H1 (cell line): ENCODE measurements around the gene C9orf50. TPM values are rescaled to one million over a fixed set of nuclear protein-coding genes. Genes with fewer than 3 reads are reported as not detected.

Experiments used
- CTCF ChIA-PET: fragments of 300-600 bp; sonication (Branson Sonifier 250); formaldehyde crosslinking; loops from one replicate; lab custom pipeline; 2021; ENCODE audit not compliant: partially characterized antibody; lab: Charles Lee
- POLR2A ChIA-PET: fragments of 300-600 bp; sonication (Branson Sonifier 250); formaldehyde crosslinking; loops from one replicate; lab custom pipeline; 2021; ENCODE audit warnings: inconsistent platforms; ENCODE audit not compliant: partially characterized antibody; lab: Charles Lee
- DNase-seq, 2 experiments: peaks; one replicate each; pipeline versions ENCODE4 v3.0.0 to v3.0.0-alpha.2; 2010 to 2022; ENCODE audit warnings: low spot score in 2 of 2, low read depth in 1 of 2, mixed read lengths in 1 of 2
- FAIRE-seq: peaks from 2 replicates; lab custom pipeline; 2011; peaks lifted over from hg19 to GRCh38; lab: Jason Lieb, UNC
- H2AFZ ChIP-seq: 2 replicates; pipeline ENCODE4 v1.8.1; 2012; ENCODE audit warnings: low read length, inconsistent platforms
- H2AK5ac ChIP-seq: 2 replicates; pipeline ENCODE4 v1.6.1; 2013; ENCODE audit warnings: low read depth, low read length
- H2BK120ac ChIP-seq: replicated peaks from 2 replicates; pipeline ENCODE3; 2013; ENCODE audit warnings: low read depth, low read length, inconsistent platforms
- H2BK12ac ChIP-seq: 2 replicates; pipeline ENCODE4 v1.6.1; 2013; ENCODE audit warnings: low read depth, low read length
- H2BK15ac ChIP-seq: 2 replicates; pipeline ENCODE4 v1.6.1; 2013; ENCODE audit warnings: low read length
- H2BK20ac ChIP-seq: 2 replicates; pipeline ENCODE4 v1.6.1; 2013; ENCODE audit warnings: low read length
- H2BK5ac ChIP-seq: 2 replicates; pipeline ENCODE4 v1.6.1; 2013; ENCODE audit warnings: low read depth, low read length
- H3K14ac ChIP-seq: 2 replicates; pipeline ENCODE4 v1.6.1; 2013; ENCODE audit warnings: inconsistent platforms; ENCODE audit not compliant: insufficient read length
- H3K18ac ChIP-seq: 2 replicates; pipeline ENCODE4 v1.6.1; 2013; ENCODE audit warnings: low read length; ENCODE audit errors: extremely low read depth
- H3K23ac ChIP-seq: 2 replicates; pipeline ENCODE4 v1.6.1; 2013; ENCODE audit warnings: inconsistent platforms; ENCODE audit not compliant: insufficient read length
- H3K23me2 ChIP-seq: 2 replicates; pipeline ENCODE4 v1.6.1; 2013; ENCODE audit warnings: low read depth, low read length
- H3K27ac ChIP-seq: 2 replicates; pipeline ENCODE4 v1.6.1; 2011; ENCODE audit warnings: low read depth, low read length, inconsistent platforms
- H3K27me3 ChIP-seq, 4 experiments: replicated peaks in 1 of 4; 1 replicate in 1 of 4; 2 replicates in 3 of 4; pipeline versions ENCODE4 v1.6.1 to v1.8.1; 2011 to 2013; ENCODE audit warnings: low read length in 3 of 4, mild to moderate bottlenecking in 3 of 4, inconsistent platforms in 2 of 4, mixed read lengths in 2 of 4, moderate library complexity in 1 of 4; ENCODE audit not compliant: control insufficient read depth in 3 of 4, insufficient read depth in 3 of 4; ENCODE audit errors: extremely low read depth in 1 of 4
- H3K36me3 ChIP-seq, 4 experiments: 2 replicates each; pipeline versions ENCODE4 v1.6.1 to v1.8.1; 2011 to 2013; ENCODE audit warnings: mild to moderate bottlenecking in 4 of 4, low read length in 3 of 4, moderate library complexity in 2 of 4, control low read depth in 1 of 4, inconsistent platforms in 1 of 4; ENCODE audit not compliant: insufficient read depth in 4 of 4, control insufficient read depth in 2 of 4
- H3K4ac ChIP-seq: replicated peaks from 2 replicates; pipeline ENCODE3; 2013; ENCODE audit warnings: low read length, low read depth, mixed read lengths, inconsistent platforms; ENCODE audit not compliant: insufficient read length
- H3K4me1 ChIP-seq, 4 experiments: replicated peaks in 1 of 4; 1 replicate in 1 of 4; 2 replicates in 3 of 4; pipeline versions ENCODE4 v1.6.1 to v1.8.1; 2011 to 2013; ENCODE audit warnings: low read length in 3 of 4, inconsistent platforms in 2 of 4, mixed read lengths in 1 of 4; ENCODE audit not compliant: insufficient read depth in 4 of 4, control insufficient read depth in 3 of 4
- H3K4me2 ChIP-seq, 2 experiments: 2 replicates each; pipeline versions ENCODE4 v1.6.1 to v1.8.1; 2011 to 2013; ENCODE audit warnings: low read depth in 2 of 2, low read length in 2 of 2, control low read depth in 1 of 2, inconsistent platforms in 1 of 2, mild to moderate bottlenecking in 1 of 2; ENCODE audit not compliant: insufficient read depth in 1 of 2
- H3K4me3 ChIP-seq, 4 experiments: fragments of 200-600, 300-600 bp in 1 of 4; sonication (generic), shearing (Covaris generic), sonication (Bioruptor Twin) in 1 of 4; 2 replicates each; pipeline versions ENCODE4 v1.5.1 to v1.8.1; 2011 to 2016; ENCODE audit warnings: low read length in 4 of 4, low read depth in 3 of 4, control low read depth in 2 of 4, inconsistent platforms in 2 of 4, mild to moderate bottlenecking in 2 of 4, mixed read lengths in 1 of 4, moderate library complexity in 1 of 4; ENCODE audit not compliant: insufficient read depth in 2 of 4; ENCODE audit errors: extremely low read depth in 1 of 4
- H3K56ac ChIP-seq: replicated peaks from 2 replicates; pipeline ENCODE3; 2013; ENCODE audit warnings: low read depth, mild to moderate bottlenecking, mixed read lengths, low read length, inconsistent platforms; ENCODE audit not compliant: insufficient read length
- H3K79me1 ChIP-seq: 2 replicates; pipeline ENCODE4 v1.6.1; 2013; ENCODE audit warnings: low read depth, low read length, control low read depth
- H3K79me2 ChIP-seq, 2 experiments: 2 replicates each; pipeline versions ENCODE4 v1.6.1 to v1.8.1; 2012 to 2013; ENCODE audit warnings: low read length in 2 of 2, mild to moderate bottlenecking in 2 of 2, inconsistent platforms in 1 of 2; ENCODE audit not compliant: insufficient read depth in 2 of 2, control insufficient read depth in 1 of 2
- H3K9ac ChIP-seq, 4 experiments: replicated peaks in 1 of 4; 1 replicate in 1 of 4; 2 replicates in 3 of 4; pipeline versions ENCODE4 v1.6.1 to v1.8.1; 2011 to 2013; ENCODE audit warnings: low read depth in 3 of 4, low read length in 3 of 4, control low read depth in 2 of 4, mild to moderate bottlenecking in 2 of 4, moderate library complexity in 2 of 4, inconsistent platforms in 1 of 4; ENCODE audit errors: extremely low read depth in 1 of 4
- H3K9me3 ChIP-seq, 2 experiments: 2 replicates each; pipeline versions ENCODE4 v1.6.1 to v1.8.1; 2012 to 2013; ENCODE audit warnings: mild to moderate bottlenecking in 2 of 2, moderate library complexity in 2 of 2, control low read depth in 1 of 2, inconsistent platforms in 1 of 2, low read depth in 1 of 2, low read length in 1 of 2, mixed read lengths in 1 of 2; ENCODE audit not compliant: insufficient read depth in 2 of 2
- H4K20me1 ChIP-seq, 2 experiments: replicated peaks in 1 of 2; 2 replicates each; pipeline versions ENCODE3 to v1.8.1; 2011 to 2013; ENCODE audit warnings: inconsistent platforms in 2 of 2, low read length in 2 of 2, mild to moderate bottlenecking in 1 of 2; ENCODE audit not compliant: insufficient read depth in 2 of 2, control insufficient read depth in 1 of 2
- H4K5ac ChIP-seq: 2 replicates; pipeline ENCODE4 v1.6.1; 2013; ENCODE audit warnings: low read length, low read depth, mixed read lengths, inconsistent platforms; ENCODE audit not compliant: insufficient read length
- H4K8ac ChIP-seq: 2 replicates; pipeline ENCODE4 v1.8.0; 2013; ENCODE audit warnings: mild to moderate bottlenecking, moderate library complexity, low read length, inconsistent platforms; ENCODE audit not compliant: insufficient read depth; ENCODE audit errors: extremely low read depth
- H4K91ac ChIP-seq: replicated peaks from 2 replicates; pipeline ENCODE3; 2013; ENCODE audit warnings: low read length, mixed read lengths, inconsistent platforms; ENCODE audit not compliant: insufficient read length
- SUZ12 ChIP-seq: fragments of 200-600 bp; sonication (generic); IDR thresholded peaks from 2 replicates; pipeline ENCODE4 v1.6.1; 2012; ENCODE audit warnings: mild to moderate bottlenecking, inconsistent platforms, low read length, moderate library complexity, mixed read lengths
- TCF12 ChIP-seq: IDR thresholded peaks from 2 replicates; pipeline ENCODE4 v1.6.1; 2011; ENCODE audit warnings: low read depth, mild to moderate bottlenecking, low read length
- WGBS, 2 experiments: shearing (Covaris generic) in 1 of 2; methylation state at CpG; one replicate each; pipeline versions ENCODE4 v1.1.6 to v1.1.7; 2013 to 2015; ENCODE audit warnings: low lambda C conversion rate in 2 of 2, mixed read lengths in 2 of 2, inconsistent platforms in 1 of 2, low coverage in 1 of 2, missing lambda C conversion rate in 1 of 2; ENCODE audit not compliant: insufficient replicate concordance in 2 of 2, insufficient coverage in 1 of 2, insufficient read length in 1 of 2; ENCODE audit errors: extremely low coverage in 1 of 2, missing lambda C conversion rate in 1 of 2; 5-methylcytosine and 5-hydroxymethylcytosine counted together
- polyA plus RNA-seq, 7 experiments: library from polyadenylated mRNA; depleted of rRNA in 3 of 7; stranded (reverse) in 5 of 7; unstranded in 2 of 7; fragments of >200 nt in 5 of 7; fragments of 200-250 nt in 2 of 7; gene quantifications; 1 replicate in 5 of 7; 2 replicates in 1 of 7; 4 replicates in 1 of 7; pipeline versions ENCODE4 v1.2.1 to v1.2.3, GENCODE V29; 2011 to 2013; ENCODE audit warnings: missing spikeins in 2 of 7, mixed read lengths in 2 of 7
- total RNA-seq: library from RNA; stranded (reverse); fragmentation: NEBNext Ultra II Directional; extraction: Animal tissue kit (Norgen Biotek cat#: 25700); gene quantifications from 2 replicates; pipeline ENCODE4 v1.2.1, GENCODE V29; 2021

The C9orf50 gene
- total and polyA plus RNA-seq, 2 of the 8 experiments (the other 6 are each of a cell fraction or from before 2014, with no cell fraction given), result not detected

- Histone ChIP-seq H3K79me1 (no peaks in the 10 kb centered on the region), H3K9me3 (no peaks in the 10 kb centered on the region), H3K27me3 (peaks cover 9 to 30% (median 21%) of the 10 kb centered on the region in 4 experiments), H4K8ac (no peak overlapping the region), H3K4me2 (peak overlapping the region; percentile 52 to 72), H4K5ac (no peak overlapping the region), H4K20me1 (no peaks in the 10 kb centered on the region), H3K56ac (no peak overlapping the region), H4K91ac (no peak overlapping the region), H2BK120ac (no peak overlapping the region), H2BK15ac (no peak overlapping the region), H3K18ac (no peak overlapping the region), H3K79me2 (no peaks in the 10 kb centered on the region), H2BK5ac (no peak overlapping the region), H3K23me2 (peaks cover 9% of the 10 kb centered on the region; the same call in 1 of the 2 replicates), H2AFZ (no peak overlapping the region; the same call in 1 of the 2 replicates), H3K36me3 (no peaks in the 10 kb centered on the region), H3K27ac (no peak overlapping the region), H3K4ac (no peak overlapping the region), H2BK20ac (no peak overlapping the region), H3K4me1 (peaks cover 0 to 7% (median 4%) of the 10 kb centered on the region in 4 experiments; a peak in 6 of 7 replicates), H2AK5ac (no peak overlapping the region), H3K9ac (no peak overlapping the region), H3K4me3 (peak overlapping the region; percentile 32 to 77 (median 40); a peak in 6 of 8 replicates), H2BK12ac (no peak overlapping the region), H3K14ac (no peak overlapping the region), H3K23ac (no peak overlapping the region)
- peak; percentile 62; the same call in 1 of the 2 replicates for TF ChIP-seq SUZ12
- TF ChIP-seq TCF12, result no peak
- ChIA-PET CTCF (interaction anchor here (0.6 to 2.7 kb wide), 2 partner anchors 73 to 119 kb away, joined by 4 to 8 read pairs; no protein-coding TSS in a partner anchor), POLR2A (interaction anchor here (3.0 kb wide), 1 partner anchor 10 kb away, joined by 6 read pairs; no protein-coding TSS in a partner anchor)
- peak in 1 of 2 experiments; percentile 65 for DNase-seq
- FAIRE-seq, result no peak
- 10% methylated on average over 19 of the region's 36 CpGs; no CpG with 5 or more reads in 1 of the 2 experiments for WGBS, 2 experiments
These were observed 44.0 kb upstream of the C9orf50 start for GRCh38 chr9:129664746-129665388.
